Hypothalamus (tissue), 51 donors: ENCODE measurements around the gene ACAA1.

Experiments used
- DNase-seq, 51 donors: peaks; one replicate each; lab custom pipeline; 2025; lab: John Stamatoyannopoulos, UW

ACAA1 gene

DNA sequence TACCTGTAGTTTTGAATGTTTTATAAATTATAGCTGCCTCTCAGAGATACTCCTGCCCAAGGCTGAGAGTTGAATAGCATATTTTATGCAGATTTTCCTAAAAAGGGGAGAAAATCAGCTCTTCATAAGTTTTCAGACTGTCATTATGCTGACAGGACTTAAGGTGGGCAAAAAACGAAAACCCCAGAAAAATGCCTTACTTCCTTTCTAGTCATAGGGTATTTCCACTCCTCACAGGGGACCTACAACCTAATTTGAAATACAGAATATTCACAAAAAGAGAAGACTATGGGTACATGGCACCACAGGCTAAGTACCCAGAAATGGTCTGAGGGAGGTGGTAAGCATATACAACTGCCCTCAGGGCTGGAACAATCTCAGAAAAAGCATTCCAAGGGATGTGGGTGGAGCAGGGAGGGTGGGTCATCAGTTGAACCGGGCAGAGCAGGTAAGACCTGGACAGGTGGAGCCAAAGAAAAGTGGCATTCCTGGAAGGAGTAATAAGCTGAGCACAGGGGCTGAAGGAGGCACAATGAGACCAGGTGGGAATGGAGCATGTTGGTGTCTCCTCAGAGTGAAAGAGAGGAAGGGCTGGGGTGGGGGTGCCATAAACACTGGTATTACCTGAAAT lies 17.8 kb upstream of the ACAA1 start:
- DNase-seq: no peak

DNA sequence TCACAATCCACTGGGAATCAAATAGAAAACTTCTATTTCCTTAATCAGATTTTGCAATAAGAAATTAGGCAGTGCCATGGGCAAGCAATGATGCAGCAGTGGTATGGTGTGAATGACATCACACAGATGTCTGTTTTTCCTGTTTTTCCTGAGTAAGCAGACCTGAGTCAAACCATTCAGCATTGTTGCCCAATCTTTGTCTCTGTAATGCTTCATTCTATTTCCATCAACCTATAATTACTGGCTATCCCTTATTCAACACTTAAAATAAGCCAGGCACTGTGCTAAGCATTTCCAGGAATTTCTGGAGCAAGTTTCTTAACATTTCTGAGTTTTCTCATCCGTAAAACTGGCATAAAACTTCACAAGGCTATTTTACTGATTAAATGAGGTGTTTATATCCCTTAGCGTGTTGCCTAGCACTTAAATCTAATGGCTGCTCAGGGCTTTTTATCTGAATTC lies 17.1 kb upstream of the ACAA1 start:
- DNase-seq: no peak

DNA sequence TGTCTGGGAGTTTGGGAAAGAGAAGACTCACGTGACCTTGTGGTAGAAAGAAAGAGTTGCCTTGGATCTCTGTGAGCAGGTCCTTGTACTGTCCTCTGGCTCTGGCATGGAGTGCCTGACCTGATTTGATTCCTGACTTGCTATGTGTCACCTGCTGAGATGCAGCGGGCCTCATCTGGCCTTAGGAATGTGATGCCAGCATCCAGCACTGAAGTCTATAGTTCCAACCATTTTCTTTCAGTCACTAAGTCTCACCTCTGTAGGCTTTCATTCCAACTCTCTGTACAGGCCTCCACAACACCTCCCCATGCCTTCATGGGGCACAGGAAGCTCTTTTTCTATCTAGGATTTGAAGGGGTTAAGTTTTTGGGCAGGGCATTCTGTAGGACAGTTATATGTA lies 16.3 kb upstream of the ACAA1 start:
- no peak for DNase-seq

DNA sequence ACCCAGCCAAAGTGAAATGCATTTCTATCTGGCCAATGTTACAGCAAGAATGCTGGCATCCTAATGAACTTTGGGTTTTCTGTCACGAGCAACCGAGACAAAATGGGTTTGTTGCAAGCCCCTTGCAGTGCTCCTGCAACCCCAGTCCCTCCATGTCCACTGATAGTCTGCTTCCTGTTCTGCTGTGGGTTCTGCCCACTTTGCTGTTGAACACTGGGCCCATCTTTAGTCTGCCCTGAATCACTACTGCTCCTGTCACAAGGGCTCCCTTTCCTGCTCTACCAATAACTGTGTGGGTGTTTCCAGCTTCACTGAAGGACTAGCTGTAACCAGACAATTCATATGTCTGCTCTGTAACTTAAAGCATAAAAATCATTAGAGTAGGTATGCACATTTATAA lies 15.7 kb upstream of the ACAA1 start:
- DNase-seq: no peak

DNA sequence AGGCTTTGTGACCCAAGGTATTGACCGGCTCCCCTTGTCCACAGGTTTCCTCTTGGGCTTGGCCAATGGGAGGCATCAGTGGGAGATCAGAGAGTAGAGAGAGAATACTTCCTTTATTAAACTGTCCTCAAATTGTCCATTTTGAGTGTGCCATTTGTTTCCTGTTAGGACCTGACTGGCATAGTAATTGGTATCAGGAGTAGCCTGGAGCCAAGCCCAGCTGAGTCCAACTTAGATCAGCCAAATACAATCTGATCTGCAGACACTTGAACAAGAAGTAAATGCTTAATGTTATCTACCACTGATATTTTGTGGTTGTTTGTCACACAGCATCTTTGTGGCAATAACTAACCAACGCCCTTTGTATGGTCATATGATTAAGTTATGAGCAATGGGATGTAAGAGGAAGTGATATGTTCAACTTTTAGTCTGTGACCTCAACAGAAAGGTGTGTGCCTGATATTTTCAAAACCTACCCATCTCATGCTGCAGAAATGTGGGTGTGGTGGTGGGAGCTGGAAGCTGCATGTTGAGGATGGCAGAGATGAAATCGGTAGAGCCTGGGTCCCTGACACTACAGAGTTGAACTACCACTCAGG lies 14.8 kb upstream of the ACAA1 start:
- DNase-seq: peak in 1 of 51 donors; percentile 7

DNA sequence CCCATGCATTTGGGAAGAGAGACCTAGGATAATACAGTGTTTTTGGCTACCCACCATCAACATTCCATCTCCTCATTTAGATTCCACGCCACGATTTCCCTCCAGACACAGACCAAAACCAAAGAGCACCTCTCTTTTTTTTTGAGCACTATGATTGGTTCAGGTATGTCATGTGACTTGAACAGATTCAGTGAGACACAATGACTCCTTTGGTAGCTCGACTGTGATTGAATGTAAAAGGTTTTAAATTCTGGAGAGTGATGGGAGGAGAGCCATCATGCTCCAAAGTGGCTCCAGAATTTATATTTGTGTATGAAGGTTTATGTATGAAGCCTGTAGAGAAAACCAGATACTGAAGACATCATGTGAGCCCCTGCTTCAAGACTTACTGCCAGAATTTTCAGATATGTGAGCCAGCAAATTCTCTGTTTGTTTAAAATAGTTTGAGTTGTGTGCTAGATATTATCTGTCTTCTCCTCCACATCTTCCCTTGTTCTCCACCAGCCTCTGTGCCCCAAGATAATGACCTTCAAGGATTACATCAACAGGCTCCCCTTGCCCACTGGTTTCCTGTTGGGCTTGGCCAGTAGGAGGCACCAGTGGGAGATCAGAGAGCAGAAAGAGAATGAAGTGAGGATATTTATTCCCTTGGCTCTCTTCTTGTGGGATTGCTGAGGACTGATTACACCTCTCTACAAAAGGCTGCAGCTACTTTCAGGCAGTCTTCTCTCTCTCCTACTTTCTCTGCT lies 14.0 kb upstream of the ACAA1 start:
- DNase-seq: no peak

DNA sequence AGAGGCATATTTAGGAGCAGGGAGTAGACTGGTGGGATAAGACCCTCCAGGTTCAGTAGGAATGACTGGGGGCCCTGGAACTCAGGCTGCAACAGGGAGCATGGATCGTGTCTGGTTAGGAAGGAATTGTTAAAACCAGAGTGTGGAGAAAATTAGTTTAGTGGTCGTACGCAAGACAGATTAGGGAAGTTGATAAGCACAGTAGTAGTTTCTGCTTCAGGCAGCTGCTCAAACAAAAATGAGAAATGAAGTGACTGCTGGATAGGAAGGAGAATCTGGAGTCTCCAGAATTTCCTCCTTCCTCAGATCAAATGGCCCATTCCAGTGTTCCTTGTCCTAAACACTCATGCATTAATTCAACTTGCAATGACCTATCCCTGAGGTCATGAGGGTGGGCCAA lies 12.8 kb upstream of the ACAA1 start:
- no peak for DNase-seq

DNA sequence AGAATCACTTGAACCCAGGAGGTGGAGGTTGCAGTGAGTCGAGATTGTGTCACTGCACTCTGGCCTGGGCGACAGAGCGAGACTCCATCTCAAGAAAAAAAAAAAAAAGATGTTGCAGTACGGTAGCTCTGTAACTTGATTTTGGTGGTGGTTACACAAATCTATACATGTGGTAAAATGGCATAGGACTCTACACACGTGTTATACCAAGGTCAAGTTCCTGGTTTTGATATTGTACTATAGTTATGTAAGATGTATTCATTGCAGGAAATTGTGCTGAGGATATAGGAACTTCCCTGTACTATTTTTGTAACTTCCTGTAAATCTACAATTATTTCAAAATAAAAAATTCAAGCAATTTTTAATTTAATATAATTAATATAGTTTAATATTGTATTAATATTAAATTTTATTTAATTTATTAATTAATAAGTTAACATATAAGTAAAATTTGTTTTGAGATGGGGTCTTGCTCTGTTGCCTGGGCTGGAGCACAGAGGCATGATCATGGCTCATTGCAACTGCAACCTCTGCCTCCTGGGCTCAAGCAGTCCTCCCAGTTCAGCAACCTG lies 11.5 kb upstream of the ACAA1 start:
- DNase-seq: no peak

DNA sequence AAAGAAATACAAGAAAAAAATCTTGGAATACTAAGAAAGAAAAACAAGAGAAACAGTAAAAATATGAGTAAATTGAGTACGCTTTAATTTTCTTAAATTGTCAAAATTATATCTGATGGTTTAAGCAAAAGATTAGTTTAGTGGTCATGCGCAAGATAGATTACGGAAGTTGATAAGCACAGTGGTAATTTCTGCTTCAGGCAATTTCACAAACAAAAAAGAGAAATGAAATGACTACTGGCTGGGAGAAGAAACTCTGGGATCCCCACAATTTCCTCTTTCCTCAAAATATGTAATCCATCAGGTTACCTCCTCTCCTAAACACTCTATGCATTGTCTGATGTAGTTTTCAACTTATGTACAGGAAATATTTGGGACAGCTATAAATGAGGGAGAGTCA lies 10.5 kb upstream of the ACAA1 start:
- no peak for DNase-seq

DNA sequence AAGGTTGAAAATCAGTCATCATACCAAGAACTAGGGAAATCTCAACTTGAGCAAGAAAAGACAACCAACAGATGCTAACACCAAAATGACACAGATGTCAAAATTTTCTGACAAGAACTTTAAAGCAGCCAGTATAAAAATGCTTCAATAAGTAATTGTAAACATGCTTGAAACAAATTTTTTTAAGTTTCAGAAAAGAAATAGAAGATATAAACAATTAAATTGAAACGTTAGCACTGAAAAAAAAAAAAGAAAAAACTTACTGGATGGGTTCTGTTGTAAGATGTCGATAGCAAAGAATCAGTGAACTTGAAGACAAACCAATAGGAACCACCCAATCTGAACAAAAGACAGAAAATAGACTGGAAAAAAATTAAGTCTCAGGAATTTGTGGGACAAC lies 9.6 kb upstream of the ACAA1 start:
- no peak for DNase-seq

DNA sequence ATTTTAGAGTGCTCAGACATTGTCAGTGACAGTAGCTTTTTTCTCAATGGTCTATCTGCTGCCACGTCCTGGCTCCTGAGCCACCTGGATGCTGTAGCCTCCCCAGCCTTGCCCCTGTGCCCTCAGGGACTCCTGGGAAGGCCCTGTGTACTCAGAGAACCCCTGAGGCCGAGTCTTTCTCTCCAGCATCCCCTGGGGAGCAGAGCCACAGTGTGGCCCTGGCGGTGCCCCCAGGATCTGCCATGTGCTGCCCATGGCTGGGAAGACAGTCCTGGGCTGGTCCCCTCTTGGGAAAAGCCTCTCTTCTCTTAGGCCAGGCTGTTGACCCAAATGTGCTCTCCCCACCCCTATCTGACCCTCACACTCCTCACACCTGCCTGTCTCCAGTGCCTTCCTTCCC lies 6.6 kb upstream of the ACAA1 start:
- no peak for DNase-seq

DNA sequence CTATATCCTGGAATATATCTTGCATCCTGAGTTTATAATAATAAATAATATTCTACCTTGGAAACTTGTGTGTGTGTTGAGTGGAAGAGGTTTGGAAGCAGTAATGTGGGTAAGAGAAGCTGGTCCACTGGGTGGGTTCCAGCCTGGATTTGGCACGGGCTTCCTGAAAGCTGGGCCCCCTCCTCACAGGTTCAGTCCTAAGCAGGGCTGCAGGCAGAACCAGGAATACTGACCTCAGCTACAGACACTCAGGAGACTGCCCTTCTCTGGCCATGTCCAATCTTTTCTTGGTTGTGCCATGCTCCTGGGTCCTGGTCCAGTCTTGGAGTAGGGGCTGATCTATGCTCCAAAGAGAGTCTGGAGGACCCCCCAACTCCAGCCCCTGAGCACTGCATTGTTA lies 6.0 kb upstream of the ACAA1 start:
- no peak for DNase-seq

DNA sequence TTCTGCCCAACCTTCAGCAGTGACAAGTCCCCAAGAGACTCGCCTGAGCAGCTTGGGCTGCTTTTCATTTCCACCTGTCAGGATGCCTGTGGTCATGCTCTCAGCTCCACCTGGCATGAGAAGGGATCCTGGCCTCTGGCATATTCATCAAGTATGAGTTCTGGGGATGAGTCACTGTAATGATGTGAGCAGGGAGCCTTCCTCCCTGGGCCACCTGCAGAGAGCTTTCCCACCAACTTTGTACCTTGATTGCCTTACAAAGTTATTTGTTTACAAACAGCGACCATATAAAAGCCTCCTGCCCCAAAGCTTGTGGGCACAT lies 5.0 kb upstream of the ACAA1 start:
- DNase-seq: no peak

DNA sequence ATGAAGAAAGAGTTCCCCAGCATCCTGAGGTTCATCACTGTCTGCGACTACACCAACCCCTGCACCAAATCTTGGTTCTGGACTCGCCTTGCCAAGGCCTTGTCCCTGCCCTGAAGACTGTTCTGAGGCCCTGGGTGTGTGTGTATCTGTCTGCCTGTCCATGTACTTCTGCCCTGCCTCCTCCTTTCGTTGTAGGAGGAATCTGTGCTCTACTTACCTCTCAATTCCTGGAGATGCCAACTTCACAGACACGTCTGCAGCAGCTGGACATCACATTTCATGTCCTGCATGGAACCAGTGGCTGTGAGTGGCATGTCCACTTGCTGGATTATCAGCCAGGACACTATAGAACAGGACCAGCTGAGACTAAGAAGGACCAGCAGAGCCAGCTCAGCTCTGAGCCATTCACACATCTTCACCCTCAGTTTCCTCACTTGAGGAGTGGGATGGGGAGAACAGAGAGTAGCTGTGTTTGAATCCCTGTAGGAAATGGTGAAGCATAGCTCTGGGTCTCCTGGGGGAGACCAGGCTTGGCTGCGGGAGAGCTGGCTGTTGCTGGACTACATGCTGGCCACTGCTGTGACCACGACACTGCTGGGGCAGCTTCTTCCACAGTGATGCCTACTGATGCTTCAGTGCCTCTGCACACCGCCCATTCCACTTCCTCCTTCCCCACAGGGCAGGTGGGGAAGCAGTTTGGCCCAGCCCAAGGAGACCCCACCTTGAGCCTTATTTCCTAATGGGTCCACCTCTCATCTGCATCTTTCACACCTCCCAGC lies 4.4 kb upstream of the ACAA1 start:
- no peak for DNase-seq

DNA sequence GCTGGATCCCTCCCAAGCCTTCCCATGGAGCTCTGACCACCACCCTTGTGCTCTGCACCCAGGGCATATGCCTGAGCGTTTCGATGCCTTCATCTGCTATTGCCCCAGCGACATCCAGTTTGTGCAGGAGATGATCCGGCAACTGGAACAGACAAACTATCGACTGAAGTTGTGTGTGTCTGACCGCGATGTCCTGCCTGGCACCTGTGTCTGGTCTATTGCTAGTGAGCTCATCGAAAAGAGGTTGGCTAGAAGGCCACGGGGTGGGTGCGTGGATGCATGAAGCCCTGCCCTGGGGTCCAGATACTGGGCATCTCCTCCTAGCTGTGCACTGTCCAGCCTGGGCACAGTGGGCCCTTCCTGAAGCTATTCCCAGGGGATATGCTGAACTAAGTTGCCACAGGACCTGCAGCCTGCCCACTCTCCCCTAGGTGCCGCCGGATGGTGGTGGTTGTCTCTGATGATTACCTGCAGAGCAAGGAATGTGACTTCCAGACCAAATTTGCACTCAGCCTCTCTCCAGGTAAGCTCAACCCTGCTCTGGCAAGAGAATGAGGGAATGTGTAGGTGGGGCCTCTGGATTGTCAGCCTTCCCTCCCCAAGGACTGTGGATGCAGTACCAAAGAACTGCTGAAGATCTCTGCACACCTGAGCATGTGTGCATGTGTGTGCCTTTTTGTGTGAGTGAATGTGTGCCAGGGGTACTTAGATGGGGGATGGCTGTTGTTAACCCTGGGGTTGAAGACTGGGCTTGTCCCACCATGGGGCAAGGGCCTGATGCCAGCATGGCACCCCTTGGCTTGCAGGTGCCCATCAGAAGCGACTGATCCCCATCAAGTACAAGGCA lies 3.6 kb upstream of the ACAA1 start:
- DNase-seq: no peak

DNA sequence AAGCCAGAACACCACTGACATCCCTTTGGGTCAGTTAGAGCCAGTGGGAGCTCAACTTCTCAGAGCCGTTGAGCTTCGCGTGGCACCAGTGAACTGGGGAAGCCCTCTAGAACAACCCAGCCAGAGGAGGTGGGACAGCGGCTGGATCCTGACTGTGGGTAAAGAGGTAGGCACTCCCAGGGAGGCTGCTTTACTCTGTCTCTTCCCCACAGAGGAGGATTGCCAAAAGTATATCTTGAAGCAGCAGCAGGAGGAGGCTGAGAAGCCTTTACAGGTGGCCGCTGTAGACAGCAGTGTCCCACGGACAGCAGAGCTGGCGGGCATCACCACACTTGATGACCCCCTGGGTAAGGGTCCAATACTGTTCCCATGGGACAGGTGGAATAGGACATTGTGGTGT lies 2.7 kb upstream of the ACAA1 start:
- DNase-seq: no peak

DNA sequence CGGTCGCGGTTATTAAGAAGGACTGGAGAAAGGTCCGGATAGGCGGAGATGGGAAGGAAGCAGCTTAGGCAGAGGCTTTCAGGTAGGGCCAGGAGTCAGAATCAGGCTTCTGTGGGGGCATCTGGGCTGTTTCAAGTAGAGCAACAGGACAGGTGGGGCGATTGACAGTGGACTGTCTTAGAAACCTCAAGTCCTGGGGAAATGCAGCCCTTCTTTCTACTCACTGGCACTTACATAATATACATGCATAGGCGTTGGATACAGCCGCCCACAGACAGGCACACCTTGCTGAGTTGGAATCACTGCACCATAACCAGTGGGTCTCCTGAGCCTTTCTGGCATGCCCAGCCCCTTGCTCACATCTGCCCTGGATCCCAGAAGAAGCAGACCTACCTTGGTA lies 2.3 kb upstream of the ACAA1 start:
- no peak for DNase-seq

DNA sequence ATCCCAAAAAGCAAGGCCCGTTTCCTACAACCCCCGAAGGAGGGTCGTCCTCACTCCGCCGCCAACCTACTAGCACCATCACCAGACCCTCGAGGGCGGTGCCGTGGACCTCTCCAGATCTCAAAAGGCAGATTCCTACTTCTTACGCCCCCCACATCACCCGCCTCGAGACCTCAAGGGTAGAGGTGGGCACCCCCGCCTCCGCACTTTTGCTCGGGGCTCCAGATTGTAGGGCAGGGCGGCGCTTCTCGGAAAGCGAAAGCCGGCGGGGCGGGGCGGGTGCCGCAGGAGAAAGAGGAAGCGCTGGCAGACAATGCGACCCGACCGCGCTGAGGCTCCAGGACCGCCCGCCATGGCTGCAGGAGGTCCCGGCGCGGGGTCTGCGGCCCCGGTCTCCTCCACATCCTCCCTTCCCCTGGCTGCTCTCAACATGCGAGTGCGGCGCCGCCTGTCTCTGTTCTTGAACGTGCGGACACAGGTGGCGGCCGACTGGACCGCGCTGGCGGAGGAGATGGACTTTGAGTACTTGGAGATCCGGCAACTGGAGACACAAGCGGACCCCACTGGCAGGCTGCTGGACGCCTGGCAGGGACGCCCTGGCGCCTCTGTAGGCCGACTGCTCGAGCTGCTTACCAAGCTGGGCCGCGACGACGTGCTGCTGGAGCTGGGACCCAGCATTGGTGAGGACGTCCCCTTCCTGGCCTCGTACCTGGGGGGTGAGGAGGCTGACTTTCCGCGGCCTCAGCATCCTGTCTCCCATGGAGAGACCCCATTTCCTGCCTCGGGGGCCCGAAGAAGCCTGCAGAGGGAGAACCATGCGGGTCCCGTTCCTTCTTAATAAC lies 1.6 kb upstream of the ACAA1 start, which contains the start of gene MYD88:
Gene MYD88 (plus strand): TSS at position 313 of the 842 bp plus-strand sequence. CDS start 40 bp downstream, at position 353.
- peak in 42 of 51 donors; percentile 3 to 74 (median 52) for DNase-seq
